WTC11 (cell line): ENCODE results near the gene FANCC. TPM values are rescaled to one million over a fixed set of nuclear protein-coding genes. Genes with fewer than 3 reads are reported as not detected.

Experiments
- ATAC-seq: fragments of 200-7000 bp; cut with Tn5 transposase; 2 replicates; pipeline ENCODE4 v1.10.0; 2021; ENCODE audit warnings: mild to moderate bottlenecking, moderate library complexity
- CTCF ChIA-PET: fragments of 300-600 bp; sonication (Branson Sonifier 250); formaldehyde crosslinking; loops from one replicate; lab custom pipeline; 2021; ENCODE audit warnings: antibody characterized with exemption; lab: Charles Lee
- POLR2A ChIA-PET: fragments of 350-600 bp; sonication (Branson Sonifier 250); formaldehyde crosslinking; loops from one replicate; lab custom pipeline; 2021; ENCODE audit warnings: antibody characterized with exemption; lab: Charles Lee
- DNase-seq: peaks from one replicate; pipeline ENCODE4 v3.0.0; 2021; ENCODE audit warnings: low spot score
- H3K27ac Mint-ChIP-seq: 2 replicates; pipeline ENCODE4 v1.8.0; 2021; ENCODE audit warnings: mixed read lengths
- H3K27me3 Mint-ChIP-seq: 2 replicates; pipeline ENCODE4 v1.8.0; 2021; ENCODE audit warnings: low read depth, mild to moderate bottlenecking, moderate library complexity, mixed read lengths
- H3K36me3 Mint-ChIP-seq: 2 replicates; pipeline ENCODE4 v1.8.0; 2021; ENCODE audit warnings: mixed read lengths
- H3K4me1 Mint-ChIP-seq: 2 replicates; pipeline ENCODE4 v1.8.0; 2022; ENCODE audit warnings: mixed read lengths
- H3K4me3 Mint-ChIP-seq: 2 replicates; pipeline ENCODE4 v1.8.0; 2021; ENCODE audit warnings: mild to moderate bottlenecking, moderate library complexity, mixed read lengths
- H3K9me3 Mint-ChIP-seq: 2 replicates; pipeline ENCODE4 v1.8.0; 2021; ENCODE audit warnings: mixed read lengths
- CREB1 ChIP-seq: sonication (generic); formaldehyde crosslinking; IDR thresholded peaks from 2 replicates; pipeline ENCODE4 v1.8.0; 2023; ENCODE audit warnings: mild to moderate bottlenecking, missing genetic modification reagents
- ELF4 ChIP-seq: sonication (generic); formaldehyde crosslinking; IDR thresholded peaks from 2 replicates; pipeline ENCODE4 v1.8.1; 2022; ENCODE audit warnings: low read depth, mild to moderate bottlenecking, moderate library complexity, missing genetic modification reagents
- ERG ChIP-seq: fragments of 250-450 bp; sonication (Bioruptor Pico); IDR thresholded peaks from 2 replicates; pipeline ENCODE4 v1.8.0; 2021; ENCODE audit warnings: mild to moderate bottlenecking
- FOXP4 ChIP-seq: sonication (generic); formaldehyde crosslinking; IDR thresholded peaks from 2 replicates; pipeline ENCODE4 v1.8.0; 2022; ENCODE audit warnings: mild to moderate bottlenecking, missing genetic modification reagents
- GRHL2 ChIP-seq: fragments of 250-450 bp; sonication (Bioruptor Pico); IDR thresholded peaks from 2 replicates; pipeline ENCODE4 v1.8.0; 2022; ENCODE audit warnings: mild to moderate bottlenecking, moderate library complexity; ENCODE audit not compliant: insufficient replicate concordance, severe bottlenecking
- JUN ChIP-seq: sonication (generic); formaldehyde crosslinking; IDR thresholded peaks from 2 replicates; pipeline ENCODE4 v1.8.0; 2023; ENCODE audit warnings: mild to moderate bottlenecking, missing genetic modification reagents
- MYBL2 ChIP-seq: sonication (generic); formaldehyde crosslinking; IDR thresholded peaks from 2 replicates; pipeline ENCODE4 v1.8.1; 2023; ENCODE audit warnings: mild to moderate bottlenecking, moderate library complexity, missing genetic modification reagents
- NFATC4 ChIP-seq: fragments of 250-450 bp; sonication (Bioruptor Pico); IDR thresholded peaks from 2 replicates; pipeline ENCODE4 v1.9.0; 2021; ENCODE audit warnings: mild to moderate bottlenecking
- NFYB ChIP-seq: sonication (generic); formaldehyde crosslinking; conservative IDR thresholded peaks from 2 replicates; pipeline ENCODE4 v1.8.0; 2022; ENCODE audit warnings: low read depth, missing genetic modification reagents
- NR1H2 ChIP-seq: sonication (generic); formaldehyde crosslinking; IDR thresholded peaks from 2 replicates; pipeline ENCODE4 v1.9.0; 2021; ENCODE audit warnings: mild to moderate bottlenecking, moderate library complexity, missing genetic modification reagents
- SMAD3 ChIP-seq: sonication (generic); formaldehyde crosslinking; IDR thresholded peaks from 2 replicates; pipeline ENCODE4 v1.8.0; 2022; ENCODE audit warnings: missing genetic modification reagents, mild to moderate bottlenecking, borderline replicate concordance
- SOX15 ChIP-seq: fragments of 250-450 bp; sonication (Bioruptor Pico); IDR thresholded peaks from 2 replicates; pipeline ENCODE4 v1.9.0; 2021; ENCODE audit warnings: mild to moderate bottlenecking
- ZBTB21 ChIP-seq: sonication (generic); formaldehyde crosslinking; IDR thresholded peaks from 2 replicates; pipeline ENCODE4 v1.8.1; 2023; ENCODE audit warnings: mild to moderate bottlenecking, missing genetic modification reagents, borderline replicate concordance
- ZNF121 ChIP-seq: sonication (generic); formaldehyde crosslinking; IDR thresholded peaks from 2 replicates; pipeline ENCODE4 v1.8.0; 2023; ENCODE audit warnings: missing genetic modification reagents
- ZNF317 ChIP-seq: sonication (generic); formaldehyde crosslinking; IDR thresholded peaks from 2 replicates; pipeline ENCODE4 v1.8.1; 2023; ENCODE audit warnings: low read depth, mild to moderate bottlenecking, moderate library complexity, missing genetic modification reagents, borderline replicate concordance
- ZNF396 ChIP-seq: fragments of 250-450 bp; sonication (Bioruptor Pico); IDR thresholded peaks from 2 replicates; pipeline ENCODE4 v1.8.0; 2021; ENCODE audit warnings: mild to moderate bottlenecking, moderate library complexity, borderline replicate concordance
- ZNF416 ChIP-seq: fragments of 250-450 bp; sonication (Bioruptor Pico); IDR thresholded peaks from 2 replicates; pipeline ENCODE4 v1.9.0; 2021; ENCODE audit warnings: mild to moderate bottlenecking, inconsistent platforms
- ZNF671 ChIP-seq: fragments of 250-450 bp; sonication (Bioruptor Pico); IDR thresholded peaks from 2 replicates; pipeline ENCODE4 v1.8.0; 2021; ENCODE audit warnings: mild to moderate bottlenecking
- ZSCAN18 ChIP-seq: fragments of 250-450 bp; sonication (Bioruptor Pico); IDR thresholded peaks from 2 replicates; pipeline ENCODE4 v2.1.2; 2022; ENCODE audit warnings: mild to moderate bottlenecking, moderate library complexity
- total RNA-seq: library from RNA; stranded (reverse); gene quantifications from 3 replicates; pipeline ENCODE4 v1.2.3, GENCODE V29; 2021
- TF ChIP-seq, protein P1 (sequence below): sonication (generic); formaldehyde crosslinking; IDR thresholded peaks from 2 replicates; pipeline ENCODE4 v1.8.1; 2023; ENCODE audit warnings: mild to moderate bottlenecking, moderate library complexity, missing genetic modification reagents
- TF ChIP-seq, protein P2 (sequence below): fragments of 250-450 bp; sonication (Bioruptor Pico); IDR thresholded peaks from 2 replicates; pipeline ENCODE4 v1.9.0; 2021; ENCODE audit warnings: mild to moderate bottlenecking

The FANCC gene
- total RNA-seq, 1 experiment from 2014 or later, result 10.9 TPM

- POLR2A ChIA-PET, result no interaction called here
- Mint-ChIP-seq H3K4me1 (no peaks in the 10 kb centered on the region), H3K36me3 (no peaks in the 10 kb centered on the region), H3K9me3 (peaks cover 9% of the 10 kb centered on the region; the same call in 1 of the 2 replicates), H3K4me3 (no peak overlapping the region), H3K27me3 (no peaks in the 10 kb centered on the region), H3K27ac (no peak overlapping the region)
- ATAC-seq (no peak), DNase-seq (no peak)
- TF ChIP-seq, protein P1, sequence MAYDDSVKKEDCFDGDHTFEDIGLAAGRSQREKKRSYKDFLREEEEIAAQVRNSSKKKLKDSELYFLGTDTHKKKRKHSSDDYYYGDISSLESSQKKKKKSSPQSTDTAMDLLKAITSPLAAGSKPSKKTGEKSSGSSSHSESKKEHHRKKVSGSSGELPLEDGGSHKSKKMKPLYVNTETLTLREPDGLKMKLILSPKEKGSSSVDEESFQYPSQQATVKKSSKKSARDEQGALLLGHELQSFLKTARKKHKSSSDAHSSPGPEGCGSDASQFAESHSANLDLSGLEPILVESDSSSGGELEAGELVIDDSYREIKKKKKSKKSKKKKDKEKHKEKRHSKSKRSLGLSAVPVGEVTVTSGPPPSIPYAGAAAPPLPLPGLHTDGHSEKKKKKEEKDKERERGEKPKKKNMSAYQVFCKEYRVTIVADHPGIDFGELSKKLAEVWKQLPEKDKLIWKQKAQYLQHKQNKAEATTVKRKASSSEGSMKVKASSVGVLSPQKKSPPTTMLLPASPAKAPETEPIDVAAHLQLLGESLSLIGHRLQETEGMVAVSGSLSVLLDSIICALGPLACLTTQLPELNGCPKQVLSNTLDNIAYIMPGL (CRISPR knock-in tag), result no peak
- TF ChIP-seq ZBTB21 (CRISPR knock-in tag) (no peak), ZNF317 (no peak), MYBL2 (no peak), ERG (CRISPR knock-in tag) (no peak), JUN (CRISPR knock-in tag) (no peak), ZNF416 (CRISPR knock-in tag) (no peak), NR1H2 (CRISPR knock-in tag) (no peak), FOXP4 (CRISPR knock-in tag) (no peak), NFATC4 (no peak), SMAD3 (CRISPR knock-in tag) (no peak), CREB1 (no peak), NFYB (CRISPR knock-in tag) (no peak)
- TF ChIP-seq, protein P2, sequence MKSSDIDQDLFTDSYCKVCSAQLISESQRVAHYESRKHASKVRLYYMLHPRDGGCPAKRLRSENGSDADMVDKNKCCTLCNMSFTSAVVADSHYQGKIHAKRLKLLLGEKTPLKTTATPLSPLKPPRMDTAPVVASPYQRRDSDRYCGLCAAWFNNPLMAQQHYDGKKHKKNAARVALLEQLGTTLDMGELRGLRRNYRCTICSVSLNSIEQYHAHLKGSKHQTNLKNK (CRISPR knock-in tag), result no peak
- CTCF ChIA-PET, result no interaction called here
Measured at GRCh38 chr9:95285307-95285706, 32.2 kb downstream of the FANCC start.

DNA sequence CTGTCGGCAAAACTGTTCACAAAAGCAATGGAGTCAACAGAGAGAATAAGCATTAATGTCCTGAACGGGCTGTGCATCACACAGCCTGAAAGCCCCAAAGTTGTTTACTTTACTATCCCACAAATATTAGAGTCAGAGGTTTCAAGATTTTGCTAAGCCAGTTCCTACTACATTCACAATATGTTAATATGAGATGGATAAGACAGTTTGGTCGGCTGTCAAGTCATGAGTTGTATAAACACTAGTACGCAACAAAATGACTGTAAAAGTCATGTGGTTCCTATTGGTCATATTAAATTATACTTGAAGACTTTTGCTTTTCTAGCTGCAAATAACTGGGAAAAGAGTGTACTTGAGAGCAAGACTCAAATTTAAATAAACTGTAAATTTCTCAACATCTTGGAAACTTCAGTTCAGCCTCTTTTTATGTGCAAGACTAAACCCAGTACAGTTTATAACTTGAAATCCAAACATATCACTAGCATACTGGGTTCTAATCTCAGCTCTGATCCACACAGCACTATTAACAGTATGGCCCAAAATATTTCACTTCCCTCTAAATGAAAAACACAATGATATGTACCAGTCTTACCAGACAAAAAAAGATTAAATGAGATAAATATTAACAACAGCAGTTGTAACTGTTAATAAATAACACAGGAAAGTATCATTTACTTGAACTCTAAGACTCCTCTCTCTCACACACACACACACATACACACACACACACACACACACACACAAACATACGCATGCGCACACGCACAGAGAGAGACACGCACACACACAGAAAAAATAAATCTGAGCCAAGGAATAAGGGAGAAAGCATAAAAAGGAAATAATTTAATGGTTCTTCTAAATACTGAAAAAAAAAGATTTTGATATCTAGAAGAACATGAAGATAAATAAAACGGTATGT, 33.1 kb downstream of the FANCC start:
- H3K9me3 Mint-ChIP-seq, result peaks cover 9% of the 10 kb centered on the region; the same call in 1 of the 2 replicates
- H3K27me3 Mint-ChIP-seq, result no peaks in the 10 kb centered on the region
- DNase-seq (no peak), ATAC-seq (no peak)
- TF ChIP-seq ELF4 (CRISPR knock-in tag), result no peak
- TF ChIP-seq, protein P1 (CRISPR knock-in tag), result no peak
- TF ChIP-seq ZNF671, result no peak
- no peak for TF ChIP-seq SOX15
- TF ChIP-seq ZNF121, result no peak
- TF ChIP-seq ZSCAN18 (CRISPR knock-in tag), result no peak
- no peak for TF ChIP-seq GRHL2
- no peak for TF ChIP-seq ZNF396 (CRISPR knock-in tag)
- no peaks in the 10 kb centered on the region for H3K36me3 Mint-ChIP-seq
- POLR2A ChIA-PET, result no interaction called here
- no peak overlapping the region for H3K4me3 Mint-ChIP-seq
- CTCF ChIA-PET, result no interaction called here
- no peak overlapping the region for H3K27ac Mint-ChIP-seq
- H3K4me1 Mint-ChIP-seq, result no peaks in the 10 kb centered on the region
